ENCODE data around the gene NECAB2.

The NECAB2 gene

GRCh38 chr16:84021488-84021887 lies 53.4 kb downstream of the NECAB2 start:
- no peak overlapping the region for H3K27ac ChIP-seq
- DNase-seq (ENCODE audit: low spot score), result no peak
- H3K4me3 ChIP-seq, result no peak overlapping the region
- no peak for TF ChIP-seq CTCF (IDR thresholded peaks at IDR 0.05)

GRCh38 chr16:84022644-84023043 lies 54.6 kb downstream of the NECAB2 start:
- Histone ChIP-seq H3K27ac (no peak overlapping the region), H3K4me3 (no peak overlapping the region)
- no peak for TF ChIP-seq CTCF (IDR thresholded peaks at IDR 0.05)
- DNase-seq (ENCODE audit: low spot score), result no peak

GRCh38 chr16:84024854-84025253 lies 56.8 kb downstream of the NECAB2 start:
- DNase-seq (ENCODE audit: low spot score), result no peak
- no peak for TF ChIP-seq CTCF (IDR thresholded peaks at IDR 0.05)
- H3K4me3 ChIP-seq, result no peak overlapping the region
- H3K27ac ChIP-seq, result no peak overlapping the region

- Histone ChIP-seq H3K4me3 (no peak overlapping the region), H3K27ac (no peak overlapping the region)
- DNase-seq (ENCODE audit: low spot score), result no peak
- TF ChIP-seq CTCF (IDR thresholded peaks at IDR 0.05), result no peak
Observed at GRCh38 chr16:84026606-84027005, 58.6 kb downstream of the NECAB2 start.

- no peak for DNase-seq (ENCODE audit: low spot score)
- Histone ChIP-seq H3K4me3 (no peak overlapping the region), H3K27ac (no peak overlapping the region)
- no peak for TF ChIP-seq CTCF (IDR thresholded peaks at IDR 0.05)
Observed at GRCh38 chr16:84027625-84028024, 59.6 kb downstream of the NECAB2 start.

GRCh38 chr16:84029297-84030047 lies 61.4 kb downstream of the NECAB2 start:
- Histone ChIP-seq H3K4me3 (no peak overlapping the region), H3K27ac (no peak overlapping the region)
- DNase-seq (ENCODE audit: low spot score), result no peak
- no peak for TF ChIP-seq CTCF (IDR thresholded peaks at IDR 0.05)

- no peak overlapping the region for H3K27ac ChIP-seq
- DNase-seq (ENCODE audit: low spot score), result no peak
- TF ChIP-seq CTCF (IDR thresholded peaks at IDR 0.05), result no peak
- H3K4me3 ChIP-seq, result no peak overlapping the region
Observed at GRCh38 chr16:84031556-84031955, 63.5 kb downstream of the NECAB2 start.

Data from coronary artery (tissue), 2 donors.